Kidney (tissue), 14 donors: Measurements from ENCODE around the gene CCDC192. TPM values are rescaled to one million over a fixed set of nuclear protein-coding genes. Genes with fewer than 3 reads are reported as not detected.

ENCODE experiments used
- DNase-seq, 5 donors: peaks; one replicate each; pipeline ENCODE4 v3.0.0-alpha.2; 2013 to 2020
- FAIRE-seq: peaks from 2 replicates; lab custom pipeline; 2012; peaks lifted over from hg19 to GRCh38; lab: Jason Lieb, UNC
- H3K27ac ChIP-seq, 2 donors: one replicate each; pipeline ENCODE4 v1.7.0; 2013; ENCODE audit warnings: low read depth in 2 of 2, low read length in 2 of 2, inconsistent platforms in 1 of 2
- H3K27me3 ChIP-seq: one replicate; pipeline ENCODE4 v1.7.1; 2013; ENCODE audit warnings: low read length, inconsistent platforms; ENCODE audit not compliant: control insufficient read depth, insufficient read depth
- H3K36me3 ChIP-seq, 3 donors: one replicate each; pipeline versions ENCODE4 v1.7.0 to v1.7.1; 2013; ENCODE audit warnings: low read length in 3 of 3, control low read depth in 1 of 3, inconsistent platforms in 1 of 3; ENCODE audit not compliant: insufficient read depth in 3 of 3, control insufficient read depth in 2 of 3
- H3K4me1 ChIP-seq, 3 donors: one replicate each; pipeline versions ENCODE4 v1.7.0 to v1.7.1; 2013; ENCODE audit warnings: low read length in 3 of 3, inconsistent platforms in 1 of 3, low read depth in 1 of 3; ENCODE audit not compliant: control insufficient read depth in 2 of 3, insufficient read depth in 2 of 3
- H3K4me3 ChIP-seq, 3 donors: one replicate each; pipeline versions ENCODE4 v1.7.0 to v1.8.1; 2013; ENCODE audit warnings: low read length in 3 of 3, control low read depth in 1 of 3, inconsistent platforms in 1 of 3
- H3K9ac ChIP-seq, 3 donors: one replicate each; pipeline versions ENCODE4 v1.7.0 to v1.7.1; 2013; ENCODE audit warnings: low read length in 3 of 3, control low read depth in 1 of 3, inconsistent platforms in 1 of 3
- H3K9me3 ChIP-seq, 3 donors: one replicate each; pipeline versions ENCODE4 v1.7.0 to v1.7.1; 2013; ENCODE audit warnings: low read length in 3 of 3, control low read depth in 1 of 3, inconsistent platforms in 1 of 3; ENCODE audit not compliant: control insufficient read depth in 2 of 3, insufficient read depth in 1 of 3
- intact Hi-C: fragments of 100-400 bp; cut with DNase I; formaldehyde crosslinking; loops from one replicate; pipeline ENCODE4 v1.11.1; 2022
- polyA plus RNA-seq: library from polyadenylated mRNA; stranded (reverse); fragments of 350-450 nt; fragmentation: Illumina TruSeq; extraction: RNeasy Lipid Tissue Mini Kit (QIAGEN cat#74804); gene quantifications from one replicate; pipeline ENCODE4 v1.2.3, GENCODE V29; 2014; ENCODE audit warnings: low read depth, low replicate concordance; ENCODE audit not compliant: insufficient read depth
- total RNA-seq: library from RNA; stranded (reverse); fragmentation: NEBNext Ultra II Directional; extraction: Animal tissue kit (Norgen Biotek cat#: 25700); gene quantifications from one replicate; pipeline ENCODE4 v1.2.1, GENCODE V29; 2021
- TF ChIP-seq, protein P1 (sequence below): IDR thresholded peaks from 3 replicates; pipeline ENCODE4 v1.5.1; 2012; ENCODE audit warnings: mild to moderate bottlenecking, moderate library complexity, borderline replicate concordance; ENCODE audit not compliant: insufficient read depth; ENCODE audit errors: extremely low read depth
- donor health status: control.
- donor health status: control.
- donor health status: control.
- donor health status: control.
- donor health status: control.
- donor health status: DM: yes; HTN: yes; CAD: no.
- donor health status: Normal renal cell carcinoma (clear cell type).

Gene CCDC192
- total and polyA plus RNA-seq, 2 donors from 2014 or later = not detected

DNA sequence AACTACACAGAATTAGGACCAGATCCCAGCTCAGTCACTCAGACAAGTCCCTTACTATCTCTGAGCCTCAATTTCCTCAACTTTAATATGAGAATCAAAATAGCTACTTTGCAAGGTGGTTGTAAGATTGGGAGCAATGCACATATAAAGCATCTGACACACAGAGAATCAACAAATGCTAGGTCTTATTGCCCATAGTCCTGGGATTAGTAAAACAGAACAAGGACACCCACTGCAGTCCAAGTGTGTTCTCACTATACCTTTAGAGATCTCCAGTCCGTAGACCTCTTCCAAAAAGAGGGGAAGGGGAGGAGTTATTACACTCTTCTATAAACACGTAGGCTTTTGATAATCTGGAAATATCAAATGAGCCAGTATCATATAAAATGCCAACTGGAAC lies 190.0 kb downstream of the CCDC192 start:
- Histone ChIP-seq H3K9ac (no peak overlapping the region), H3K4me3 (no peak overlapping the region), H3K27ac (no peak overlapping the region), H3K4me1 (no peaks in the 10 kb centered on the region), H3K27me3 (no peaks in the 10 kb centered on the region), H3K36me3 (no peaks in the 10 kb centered on the region), H3K9me3 (no peaks in the 10 kb centered on the region)
- intact Hi-C loops = no loop called here
- FAIRE-seq (no peak), DNase-seq (no peak)
- TF ChIP-seq, protein P1, sequence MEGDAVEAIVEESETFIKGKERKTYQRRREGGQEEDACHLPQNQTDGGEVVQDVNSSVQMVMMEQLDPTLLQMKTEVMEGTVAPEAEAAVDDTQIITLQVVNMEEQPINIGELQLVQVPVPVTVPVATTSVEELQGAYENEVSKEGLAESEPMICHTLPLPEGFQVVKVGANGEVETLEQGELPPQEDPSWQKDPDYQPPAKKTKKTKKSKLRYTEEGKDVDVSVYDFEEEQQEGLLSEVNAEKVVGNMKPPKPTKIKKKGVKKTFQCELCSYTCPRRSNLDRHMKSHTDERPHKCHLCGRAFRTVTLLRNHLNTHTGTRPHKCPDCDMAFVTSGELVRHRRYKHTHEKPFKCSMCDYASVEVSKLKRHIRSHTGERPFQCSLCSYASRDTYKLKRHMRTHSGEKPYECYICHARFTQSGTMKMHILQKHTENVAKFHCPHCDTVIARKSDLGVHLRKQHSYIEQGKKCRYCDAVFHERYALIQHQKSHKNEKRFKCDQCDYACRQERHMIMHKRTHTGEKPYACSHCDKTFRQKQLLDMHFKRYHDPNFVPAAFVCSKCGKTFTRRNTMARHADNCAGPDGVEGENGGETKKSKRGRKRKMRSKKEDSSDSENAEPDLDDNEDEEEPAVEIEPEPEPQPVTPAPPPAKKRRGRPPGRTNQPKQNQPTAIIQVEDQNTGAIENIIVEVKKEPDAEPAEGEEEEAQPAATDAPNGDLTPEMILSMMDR = no peak

DNA sequence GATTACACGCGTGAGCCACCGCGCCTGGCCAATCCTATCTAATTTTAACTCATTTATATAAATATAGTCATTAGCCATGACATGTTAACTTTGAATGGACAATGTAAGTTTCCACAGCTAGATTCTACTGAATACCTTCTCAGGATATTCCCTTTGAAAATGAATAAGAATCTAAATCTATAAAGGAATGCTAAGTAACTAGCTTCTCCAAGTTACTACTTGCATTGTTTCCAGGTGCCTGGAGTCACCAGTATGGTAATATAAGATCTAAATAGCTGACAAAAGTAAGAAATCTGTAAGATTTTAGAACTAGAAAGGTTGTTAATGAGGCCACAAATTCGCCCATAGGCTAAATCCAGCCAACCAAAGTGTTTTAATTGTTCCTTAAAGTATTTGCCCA lies 191.3 kb downstream of the CCDC192 start:
- H3K9me3 ChIP-seq = no peaks in the 10 kb centered on the region
- no peak overlapping the region for H3K9ac ChIP-seq
- intact Hi-C loops = no loop called here
- H3K36me3 ChIP-seq = no peaks in the 10 kb centered on the region
- no peak overlapping the region for H3K27ac ChIP-seq
- DNase-seq (no peak), FAIRE-seq (no peak)
- H3K27me3 ChIP-seq = no peaks in the 10 kb centered on the region
- no peak overlapping the region for H3K4me3 ChIP-seq
- TF ChIP-seq, protein P1 = no peak
- H3K4me1 ChIP-seq = no peaks in the 10 kb centered on the region

DNA sequence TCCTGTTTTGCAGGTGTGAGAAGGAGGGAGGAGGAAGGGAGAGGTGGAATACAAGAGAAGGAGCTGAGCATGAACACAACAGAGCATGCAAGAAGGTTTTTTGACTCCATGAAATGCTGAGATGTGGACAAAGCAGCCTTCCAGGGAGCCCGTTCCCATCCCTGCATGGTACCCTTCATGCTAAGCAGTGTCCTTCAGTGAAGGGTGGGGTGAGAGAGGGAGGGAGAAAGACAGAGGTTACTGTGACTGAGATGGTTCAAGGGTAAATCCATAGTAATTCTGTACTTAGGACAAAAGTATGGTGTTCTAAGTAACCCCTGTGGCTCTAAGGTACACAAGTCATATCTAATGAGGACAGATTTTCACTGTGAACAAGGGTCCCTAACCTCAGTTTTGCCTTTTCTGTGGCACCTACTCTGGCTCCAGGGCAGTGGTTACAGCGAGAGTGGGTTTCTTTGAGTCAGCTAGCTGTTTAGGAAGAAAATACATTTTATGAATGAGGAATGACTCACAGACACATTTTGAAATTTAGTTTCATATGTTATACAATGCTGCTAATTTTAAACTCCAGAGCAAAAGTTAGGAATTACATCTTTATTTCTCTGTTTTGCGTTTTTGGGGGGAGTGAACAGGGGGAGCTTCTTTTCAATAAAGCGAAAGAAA lies 195.5 kb downstream of the CCDC192 start:
- H3K27me3 ChIP-seq = no peaks in the 10 kb centered on the region
- DNase-seq (no peak), FAIRE-seq (no peak)
- TF ChIP-seq, protein P1 = no peak
- intact Hi-C loops = no loop called here
- H3K4me1 ChIP-seq = no peaks in the 10 kb centered on the region
- H3K9ac ChIP-seq = no peak overlapping the region
- no peaks in the 10 kb centered on the region for H3K9me3 ChIP-seq
- H3K4me3 ChIP-seq = no peak overlapping the region
- no peak overlapping the region for H3K27ac ChIP-seq
- no peaks in the 10 kb centered on the region for H3K36me3 ChIP-seq

DNA sequence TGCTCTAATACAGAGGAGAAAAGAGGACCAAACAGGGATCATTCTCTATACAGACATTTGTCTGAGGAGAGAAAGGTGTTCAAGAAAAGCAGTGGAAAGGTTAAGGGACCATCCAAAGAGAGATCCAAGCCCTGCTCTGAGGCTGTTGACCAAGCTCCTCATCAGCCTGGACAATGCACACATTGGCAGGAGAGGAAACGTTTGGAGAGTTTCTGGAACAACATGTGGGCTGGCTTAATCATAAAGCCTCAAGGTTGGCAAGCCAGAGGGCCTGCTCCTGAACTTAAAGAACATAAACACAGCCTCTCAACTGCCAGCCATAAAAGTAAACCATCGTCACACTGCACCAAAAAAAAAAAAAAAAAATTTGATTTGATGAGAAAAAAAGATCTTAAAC lies 196.0 kb downstream of the CCDC192 start:
- no peak for DNase-seq
- Histone ChIP-seq H3K4me3 (no peak overlapping the region), H3K36me3 (no peaks in the 10 kb centered on the region), H3K27ac (no peak overlapping the region), H3K9me3 (no peaks in the 10 kb centered on the region), H3K9ac (no peak overlapping the region), H3K27me3 (no peaks in the 10 kb centered on the region), H3K4me1 (no peaks in the 10 kb centered on the region)
- intact Hi-C loops = no loop called here
- FAIRE-seq = no peak
- TF ChIP-seq, protein P1 = no peak
